AG04450 (cell line): ENCODE data around the gene SLC8A1. TPM values are rescaled to one million over a fixed set of nuclear protein-coding genes. Genes with fewer than 3 reads are reported as not detected.

Experiments
- CTCF ChIA-PET: fragments of 300-600, 350-600 bp; formaldehyde crosslinking; extraction: SDS; loops from one replicate; lab custom pipeline; 2022; ENCODE audit warnings: antibody characterized with exemption, inconsistent platforms; lab: Charles Lee
- POLR2A ChIA-PET: fragments of 350-600 bp; formaldehyde crosslinking; extraction: SDS; loops from one replicate; lab custom pipeline; 2021; ENCODE audit warnings: antibody characterized with exemption, inconsistent platforms; lab: Yijun Ruan, JAX
- DNase-seq: peaks from one replicate; pipeline ENCODE4 v3.0.0-alpha.2; 2011; ENCODE audit warnings: low read depth, low spot score
- H3K27ac ChIP-seq: one replicate; pipeline ENCODE4 v1.5.1; 2012; ENCODE audit warnings: low read depth, low read length, control low read depth
- H3K27me3 ChIP-seq: one replicate; pipeline ENCODE4 v1.6.0; 2012; ENCODE audit warnings: low read length; ENCODE audit not compliant: control insufficient read depth, insufficient read depth
- H3K4me3 ChIP-seq: 2 replicates; pipeline ENCODE4 v1.5.1; 2011; ENCODE audit warnings: mild to moderate bottlenecking, low read depth, low read length, control low read depth
- H3K9me3 ChIP-seq: 2 replicates; pipeline ENCODE4 v1.5.1; 2012; ENCODE audit warnings: low read length; ENCODE audit not compliant: control insufficient read depth, insufficient read depth
- CTCF ChIP-seq: IDR thresholded peaks from 2 replicates; pipeline ENCODE4 v1.5.1; 2011; ENCODE audit warnings: low read depth, low read length, control low read depth, inconsistent platforms
- polyA plus RNA-seq: library from polyadenylated mRNA; depleted of rRNA; stranded (reverse); fragments of >200 nt; gene quantifications from 2 replicates; pipeline ENCODE4 v1.2.3, GENCODE V29; 2011

Gene SLC8A1
- polyA plus RNA-seq, 1 experiment: 19.3 TPM

- CTCF ChIA-PET: interaction anchor here (0.7 to 4.6 kb wide), 18 partner anchors 12 to 511 kb away, joined by 3 to 32 read pairs (median 4); no protein-coding TSS in a partner anchor
- H3K27me3 ChIP-seq: no peaks in the 10 kb centered on the region
- TF ChIP-seq CTCF: peak; percentile 71
- no peak overlapping the region for H3K27ac ChIP-seq
- POLR2A ChIA-PET: interaction anchor here (1.3 kb wide), 1 partner anchor 35 kb away, joined by 3 read pairs; no protein-coding TSS in a partner anchor
- no peak overlapping the region for H3K4me3 ChIP-seq
- H3K9me3 ChIP-seq: no peaks in the 10 kb centered on the region
- DNase-seq: no peak
These were observed 207.2 kb downstream of the SLC8A1 start for GRCh38 chr2:40244675-40245074.

GRCh38 chr2:40244251-40244650 is 207.6 kb downstream of the SLC8A1 start:
- no peaks in the 10 kb centered on the region for H3K27me3 ChIP-seq
- no peak for DNase-seq
- ChIA-PET CTCF (interaction anchor here (0.6 to 4.6 kb wide), 17 partner anchors 13 to 332 kb away, joined by 3 to 32 read pairs (median 4); no protein-coding TSS in a partner anchor), POLR2A (interaction anchor here (1.3 kb wide), 1 partner anchor 35 kb away, joined by 3 read pairs; no protein-coding TSS in a partner anchor)
- TF ChIP-seq CTCF: no peak
- H3K4me3 ChIP-seq: no peak overlapping the region
- no peaks in the 10 kb centered on the region for H3K9me3 ChIP-seq
- peak overlapping the region; percentile 63 for H3K27ac ChIP-seq

GRCh38 chr2:40243581-40244187 is 208.2 kb downstream of the SLC8A1 start:
- ChIA-PET CTCF (interaction anchor here (0.6 to 4.6 kb wide), 11 partner anchors 10 to 332 kb away, joined by 3 to 32 read pairs (median 4); no protein-coding TSS in a partner anchor), POLR2A (interaction anchor here (1.1 to 1.3 kb wide), 2 partner anchors 36 to 116 kb away, joined by 3 read pairs; no protein-coding TSS in a partner anchor)
- Histone ChIP-seq H3K27ac (peak overlapping the region; percentile 68), H3K9me3 (no peaks in the 10 kb centered on the region), H3K4me3 (no peak overlapping the region), H3K27me3 (no peaks in the 10 kb centered on the region)
- no peak for TF ChIP-seq CTCF
- peak; percentile 57 for DNase-seq

GRCh38 chr2:40242315-40242714 is 209.6 kb downstream of the SLC8A1 start:
- no peak for DNase-seq
- no peak for TF ChIP-seq CTCF
- no peaks in the 10 kb centered on the region for H3K9me3 ChIP-seq
- no peaks in the 10 kb centered on the region for H3K27me3 ChIP-seq
- ChIA-PET POLR2A (no interaction called here), CTCF (interaction anchor here (1.5 to 4.6 kb wide), 2 partner anchors 22 to 328 kb away, joined by 3 to 32 read pairs; no protein-coding TSS in a partner anchor)
- H3K4me3 ChIP-seq: no peak overlapping the region
- no peak overlapping the region for H3K27ac ChIP-seq

GRCh38 chr2:40240070-40240469 is 211.8 kb downstream of the SLC8A1 start:
- H3K9me3 ChIP-seq: no peaks in the 10 kb centered on the region
- no peak overlapping the region for H3K4me3 ChIP-seq
- POLR2A ChIA-PET: interaction anchor here (1.0 to 1.3 kb wide), 2 partner anchors 137 to 211 kb away, joined by 3 to 5 read pairs; no protein-coding TSS in a partner anchor
- CTCF ChIA-PET: no interaction called here
- no peak for TF ChIP-seq CTCF
- peak; percentile 80 for DNase-seq
- H3K27me3 ChIP-seq: no peaks in the 10 kb centered on the region
- peak overlapping the region; percentile 59 for H3K27ac ChIP-seq
